ENCODE measurements around the gene ADAMTSL1. TPM values are rescaled to one million over a fixed set of nuclear protein-coding genes. Genes with fewer than 3 reads are reported as not detected.

ADAMTSL1 gene
- total and polyA plus RNA-seq, 4 donors: 0.31 to 3.4 (median 1.9) TPM

DNA sequence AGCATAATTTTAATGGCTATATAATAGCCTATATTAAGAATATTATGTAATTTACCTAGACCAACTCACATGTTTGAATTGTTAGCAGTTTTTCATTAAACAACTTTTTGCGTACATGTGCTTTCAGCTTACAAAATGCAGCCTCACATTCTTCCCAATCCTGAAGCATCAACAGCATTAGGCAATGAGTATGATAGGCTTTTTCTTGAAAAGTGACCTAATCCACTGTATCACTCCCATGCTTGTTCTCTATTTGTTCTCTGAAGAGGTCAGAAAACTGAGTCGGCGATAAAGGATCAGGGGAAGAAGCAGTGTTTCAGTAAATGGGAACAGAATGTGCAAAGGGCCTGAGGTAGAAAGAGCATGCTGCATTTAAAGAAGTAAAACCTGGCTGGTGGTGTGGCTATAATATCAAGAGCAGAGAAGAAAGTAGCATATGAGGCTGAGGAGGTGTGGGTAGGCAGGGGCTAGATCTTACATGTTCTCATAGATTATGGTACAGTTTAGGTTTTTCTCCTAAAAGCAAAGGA lies 346.7 kb downstream of the ADAMTSL1 start (continued):
- no peak for TF ChIP-seq JUND (IDR thresholded peaks at IDR 0.05)
- TF ChIP-seq RAD21 (IDR thresholded peaks at IDR 0.05): no peak
- TF ChIP-seq, protein P1, sequence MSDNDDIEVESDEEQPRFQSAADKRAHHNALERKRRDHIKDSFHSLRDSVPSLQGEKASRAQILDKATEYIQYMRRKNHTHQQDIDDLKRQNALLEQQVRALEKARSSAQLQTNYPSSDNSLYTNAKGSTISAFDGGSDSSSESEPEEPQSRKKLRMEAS (IDR thresholded peaks at IDR 0.05): no peak
- TF ChIP-seq, protein P2, sequence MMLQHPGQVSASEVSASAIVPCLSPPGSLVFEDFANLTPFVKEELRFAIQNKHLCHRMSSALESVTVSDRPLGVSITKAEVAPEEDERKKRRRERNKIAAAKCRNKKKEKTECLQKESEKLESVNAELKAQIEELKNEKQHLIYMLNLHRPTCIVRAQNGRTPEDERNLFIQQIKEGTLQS (IDR thresholded peaks at IDR 0.05): no peak
- no peak for TF ChIP-seq EGR1 (IDR thresholded peaks at IDR 0.05; ENCODE audit: low read depth in 2 of 2)
- no peak for TF ChIP-seq RXRA (IDR thresholded peaks at IDR 0.05)
- no peak for TF ChIP-seq NR2F2 (IDR thresholded peaks at IDR 0.05)

DNA sequence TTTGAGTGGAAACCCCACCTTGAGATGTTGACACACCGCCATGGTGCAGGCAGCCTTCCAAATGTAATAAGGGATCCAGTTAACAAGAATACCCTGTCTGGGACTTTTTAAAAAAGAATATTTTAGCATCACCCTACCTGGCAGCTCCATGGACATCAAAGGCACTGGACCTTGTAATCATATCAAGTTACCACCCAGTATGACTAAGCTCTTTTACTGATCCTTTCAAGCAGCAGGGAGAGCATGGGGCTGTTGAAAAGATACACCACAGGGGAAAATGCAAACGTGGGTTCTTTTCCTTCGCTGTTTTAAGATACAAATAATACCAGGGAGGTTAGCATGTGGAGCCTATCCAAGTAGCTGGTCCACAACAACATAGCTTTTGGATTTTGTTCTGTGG lies 347.8 kb downstream of the ADAMTSL1 start:
- 69% methylated on average over 3 of the region's 3 CpGs for WGBS
- H3K9me3 ChIP-seq (ENCODE audit: control insufficient read depth in 4 of 4, low read length in 3 of 4): no peaks in the 10 kb centered on the region
- H3K27ac ChIP-seq (ENCODE audit: low read depth in 1 of 2, low read length in 2 of 2): no peak overlapping the region
- no peaks in the 10 kb centered on the region for H3K27me3 ChIP-seq (ENCODE audit: control insufficient read depth in 4 of 4, insufficient read depth in 4 of 4, low read length in 3 of 4)
- H3K4me3 ChIP-seq (ENCODE audit: low read depth in 1 of 3, low read length in 3 of 3): no peak overlapping the region
- H3K9ac ChIP-seq (ENCODE audit: low read depth in 1 of 2, low read length in 2 of 2): no peak overlapping the region
- H3K36me3 ChIP-seq (ENCODE audit: control insufficient read depth in 4 of 4, insufficient read depth in 3 of 4, low read depth in 1 of 4, low read length in 3 of 4): no peaks in the 10 kb centered on the region
- no peak for DNase-seq (ENCODE audit: low spot score)
- peaks cover 0 to 9% (median 5%) of the 10 kb centered on the region in 4 donors for H3K4me1 ChIP-seq (ENCODE audit: control insufficient read depth in 4 of 4, insufficient read depth in 4 of 4, low read length in 3 of 4)
- TF ChIP-seq TAF1 (conservative IDR thresholded peaks at IDR 0.05): no peak
- no peak for TF ChIP-seq FOXA2 (IDR thresholded peaks at IDR 0.05)
- TF ChIP-seq GABPA (IDR thresholded peaks at IDR 0.05 in 1 of 2, conservative IDR thresholded peaks at IDR 0.05 in 1 of 2): no peak
- no peak for TF ChIP-seq NR2F2 (IDR thresholded peaks at IDR 0.05)
- no peak for TF ChIP-seq JUND (IDR thresholded peaks at IDR 0.05)
- TF ChIP-seq, protein P3, sequence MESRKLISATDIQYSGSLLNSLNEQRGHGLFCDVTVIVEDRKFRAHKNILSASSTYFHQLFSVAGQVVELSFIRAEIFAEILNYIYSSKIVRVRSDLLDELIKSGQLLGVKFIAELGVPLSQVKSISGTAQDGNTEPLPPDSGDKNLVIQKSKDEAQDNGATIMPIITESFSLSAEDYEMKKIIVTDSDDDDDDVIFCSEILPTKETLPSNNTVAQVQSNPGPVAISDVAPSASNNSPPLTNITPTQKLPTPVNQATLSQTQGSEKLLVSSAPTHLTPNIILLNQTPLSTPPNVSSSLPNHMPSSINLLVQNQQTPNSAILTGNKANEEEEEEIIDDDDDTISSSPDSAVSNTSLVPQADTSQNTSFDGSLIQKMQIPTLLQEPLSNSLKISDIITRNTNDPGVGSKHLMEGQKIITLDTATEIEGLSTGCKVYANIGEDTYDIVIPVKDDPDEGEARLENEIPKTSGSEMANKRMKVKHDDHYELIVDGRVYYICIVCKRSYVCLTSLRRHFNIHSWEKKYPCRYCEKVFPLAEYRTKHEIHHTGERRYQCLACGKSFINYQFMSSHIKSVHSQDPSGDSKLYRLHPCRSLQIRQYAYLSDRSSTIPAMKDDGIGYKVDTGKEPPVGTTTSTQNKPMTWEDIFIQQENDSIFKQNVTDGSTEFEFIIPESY (IDR thresholded peaks at IDR 0.05): no peak
- no peak for TF ChIP-seq EGR1 (IDR thresholded peaks at IDR 0.05; ENCODE audit: low read depth in 2 of 2)
- TF ChIP-seq SP1 (IDR thresholded peaks at IDR 0.05): no peak
- TF ChIP-seq, protein P4, sequence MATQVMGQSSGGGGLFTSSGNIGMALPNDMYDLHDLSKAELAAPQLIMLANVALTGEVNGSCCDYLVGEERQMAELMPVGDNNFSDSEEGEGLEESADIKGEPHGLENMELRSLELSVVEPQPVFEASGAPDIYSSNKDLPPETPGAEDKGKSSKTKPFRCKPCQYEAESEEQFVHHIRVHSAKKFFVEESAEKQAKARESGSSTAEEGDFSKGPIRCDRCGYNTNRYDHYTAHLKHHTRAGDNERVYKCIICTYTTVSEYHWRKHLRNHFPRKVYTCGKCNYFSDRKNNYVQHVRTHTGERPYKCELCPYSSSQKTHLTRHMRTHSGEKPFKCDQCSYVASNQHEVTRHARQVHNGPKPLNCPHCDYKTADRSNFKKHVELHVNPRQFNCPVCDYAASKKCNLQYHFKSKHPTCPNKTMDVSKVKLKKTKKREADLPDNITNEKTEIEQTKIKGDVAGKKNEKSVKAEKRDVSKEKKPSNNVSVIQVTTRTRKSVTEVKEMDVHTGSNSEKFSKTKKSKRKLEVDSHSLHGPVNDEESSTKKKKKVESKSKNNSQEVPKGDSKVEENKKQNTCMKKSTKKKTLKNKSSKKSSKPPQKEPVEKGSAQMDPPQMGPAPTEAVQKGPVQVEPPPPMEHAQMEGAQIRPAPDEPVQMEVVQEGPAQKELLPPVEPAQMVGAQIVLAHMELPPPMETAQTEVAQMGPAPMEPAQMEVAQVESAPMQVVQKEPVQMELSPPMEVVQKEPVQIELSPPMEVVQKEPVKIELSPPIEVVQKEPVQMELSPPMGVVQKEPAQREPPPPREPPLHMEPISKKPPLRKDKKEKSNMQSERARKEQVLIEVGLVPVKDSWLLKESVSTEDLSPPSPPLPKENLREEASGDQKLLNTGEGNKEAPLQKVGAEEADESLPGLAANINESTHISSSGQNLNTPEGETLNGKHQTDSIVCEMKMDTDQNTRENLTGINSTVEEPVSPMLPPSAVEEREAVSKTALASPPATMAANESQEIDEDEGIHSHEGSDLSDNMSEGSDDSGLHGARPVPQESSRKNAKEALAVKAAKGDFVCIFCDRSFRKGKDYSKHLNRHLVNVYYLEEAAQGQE (IDR thresholded peaks at IDR 0.05): no peak
- no peak for TF ChIP-seq RXRA (IDR thresholded peaks at IDR 0.05)
- no peak for TF ChIP-seq RAD21 (IDR thresholded peaks at IDR 0.05)
- TF ChIP-seq, protein P5, sequence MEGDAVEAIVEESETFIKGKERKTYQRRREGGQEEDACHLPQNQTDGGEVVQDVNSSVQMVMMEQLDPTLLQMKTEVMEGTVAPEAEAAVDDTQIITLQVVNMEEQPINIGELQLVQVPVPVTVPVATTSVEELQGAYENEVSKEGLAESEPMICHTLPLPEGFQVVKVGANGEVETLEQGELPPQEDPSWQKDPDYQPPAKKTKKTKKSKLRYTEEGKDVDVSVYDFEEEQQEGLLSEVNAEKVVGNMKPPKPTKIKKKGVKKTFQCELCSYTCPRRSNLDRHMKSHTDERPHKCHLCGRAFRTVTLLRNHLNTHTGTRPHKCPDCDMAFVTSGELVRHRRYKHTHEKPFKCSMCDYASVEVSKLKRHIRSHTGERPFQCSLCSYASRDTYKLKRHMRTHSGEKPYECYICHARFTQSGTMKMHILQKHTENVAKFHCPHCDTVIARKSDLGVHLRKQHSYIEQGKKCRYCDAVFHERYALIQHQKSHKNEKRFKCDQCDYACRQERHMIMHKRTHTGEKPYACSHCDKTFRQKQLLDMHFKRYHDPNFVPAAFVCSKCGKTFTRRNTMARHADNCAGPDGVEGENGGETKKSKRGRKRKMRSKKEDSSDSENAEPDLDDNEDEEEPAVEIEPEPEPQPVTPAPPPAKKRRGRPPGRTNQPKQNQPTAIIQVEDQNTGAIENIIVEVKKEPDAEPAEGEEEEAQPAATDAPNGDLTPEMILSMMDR (IDR thresholded peaks at IDR 0.05; ENCODE audit: low read depth, low read length, missing input control): no peak
- no peak for TF ChIP-seq FOXA1 (IDR thresholded peaks at IDR 0.05)
- TF ChIP-seq HNF4A (conservative IDR thresholded peaks at IDR 0.05): no peak
- TF ChIP-seq HNF4G (IDR thresholded peaks at IDR 0.05): no peak
